Frontal cortex (tissue), 4 donors: ENCODE results near the gene CASP3. TPM values are rescaled to one million over a fixed set of nuclear protein-coding genes. Genes with fewer than 3 reads are reported as not detected.
A peak's percentile ranks its signal among the peaks of the same experiment; 100 is the strongest.
"Not testable (repeated sequence)": the region's sequence is repeated elsewhere in the genome, so short reads cannot be mapped to it uniquely, and the experiment has no call there.

ENCODE experiments used
- DNase-seq, 2 donors: peaks; one replicate each; pipeline ENCODE4 v3.0.0; 2012; ENCODE audit warnings: low spot score in 2 of 2
- FAIRE-seq: peaks from 2 replicates; lab custom pipeline; 2012; peaks lifted over from hg19 to GRCh38; lab: Jason Lieb, UNC
- total RNA-seq: library from RNA; depleted of rRNA; stranded (reverse); fragments of >200 nt; gene quantifications from one replicate; pipeline ENCODE4 v1.2.3, GENCODE V29; 2014
- donor health status: control.
- donor health status: control.
- donor health status: control.

Gene CASP3
- total RNA-seq, 1 donor from 2014 or later, result 72.6 TPM

DNA sequence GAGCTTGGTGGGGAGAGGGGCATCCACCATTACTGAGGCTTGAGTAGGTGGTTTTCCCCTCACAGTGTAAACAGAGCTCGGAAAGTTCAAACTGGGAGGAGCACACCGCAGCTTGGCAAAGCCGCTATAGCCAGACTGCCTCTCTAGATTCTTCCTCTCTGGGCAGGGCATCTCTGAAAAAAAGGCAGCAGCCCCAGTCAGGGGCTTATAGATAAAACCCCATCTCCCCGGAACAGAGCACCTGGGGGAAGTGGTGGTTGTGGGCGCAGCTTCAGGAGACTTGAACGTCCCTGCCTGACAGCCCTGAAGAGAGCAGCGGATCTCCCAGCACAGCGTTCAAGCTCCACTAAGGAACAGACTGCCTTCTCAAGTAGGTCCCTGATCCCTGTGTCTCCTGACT lies 48.3 kb downstream of the CASP3 start:
- not testable (repeated sequence) for FAIRE-seq, DNase-seq

DNA sequence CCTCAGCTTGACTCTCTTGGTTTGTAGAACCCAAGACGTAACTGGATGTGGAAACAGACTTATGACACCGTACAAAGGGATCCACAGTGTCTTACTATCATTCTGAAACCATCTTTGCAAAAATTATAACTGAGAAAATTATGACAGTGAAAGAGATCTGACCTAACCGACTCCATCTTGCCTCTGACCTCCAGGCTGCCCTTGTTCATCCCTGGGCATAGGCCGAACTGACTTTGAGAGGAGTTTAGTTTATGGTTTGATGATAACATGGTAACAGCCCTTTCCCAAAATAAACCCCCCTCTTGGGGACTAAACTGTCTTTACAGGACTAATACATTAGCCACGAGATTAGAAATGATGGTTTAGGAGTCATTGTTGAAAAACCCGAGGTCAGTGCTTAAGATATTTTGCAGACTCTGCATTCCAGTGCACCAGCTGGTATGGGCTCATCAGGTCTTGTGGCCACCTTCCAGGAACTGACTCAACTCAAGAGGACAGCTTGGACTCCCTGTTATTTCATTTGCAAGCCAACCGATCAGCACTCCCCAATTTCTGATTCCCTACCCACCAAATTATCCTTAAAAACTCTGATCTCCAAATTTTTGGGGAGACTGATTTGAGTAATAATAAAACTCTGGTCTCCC lies 49.6 kb downstream of the CASP3 start:
- FAIRE-seq, result no peak
- DNase-seq, result no peak

GRCh38 chr4:184598753-184599491 lies 50.3 kb downstream of the CASP3 start:
- DNase-seq, result no peak
- FAIRE-seq, result no peak

GRCh38 chr4:184596617-184597185 lies 52.5 kb downstream of the CASP3 start:
- FAIRE-seq, result no peak
- no peak for DNase-seq

DNA sequence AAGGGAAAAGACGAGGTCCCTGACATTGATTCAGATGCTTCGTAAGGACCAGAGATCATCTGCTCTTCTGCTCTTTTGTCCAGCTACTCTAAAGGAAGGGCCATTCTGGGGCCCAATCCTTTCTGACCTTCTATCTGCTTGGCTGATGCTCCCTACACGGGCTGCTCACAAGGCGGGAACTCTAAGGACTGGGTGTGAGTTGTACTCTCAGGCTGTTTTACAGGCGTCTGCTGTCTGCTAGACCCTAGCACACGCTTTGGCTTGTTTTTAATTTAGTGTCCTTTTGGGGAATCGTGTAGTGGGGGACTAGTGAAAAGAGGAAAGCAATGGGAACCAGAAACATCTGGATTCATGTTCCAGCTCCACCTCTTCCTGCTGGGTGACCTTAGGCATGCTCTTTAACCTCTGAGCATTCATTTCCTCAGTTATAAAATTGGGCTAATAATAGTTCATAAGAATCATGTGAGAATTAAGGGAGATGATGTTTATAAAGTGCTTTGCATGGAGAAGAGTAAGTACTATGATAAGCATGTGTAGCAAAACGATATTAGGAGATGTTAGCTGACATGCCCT lies 53.1 kb downstream of the CASP3 start:
- FAIRE-seq, result no peak
- no peak for DNase-seq

- FAIRE-seq (no peak), DNase-seq (no peak)
Measured at GRCh38 chr4:184595430-184595829, 53.8 kb downstream of the CASP3 start.

DNA sequence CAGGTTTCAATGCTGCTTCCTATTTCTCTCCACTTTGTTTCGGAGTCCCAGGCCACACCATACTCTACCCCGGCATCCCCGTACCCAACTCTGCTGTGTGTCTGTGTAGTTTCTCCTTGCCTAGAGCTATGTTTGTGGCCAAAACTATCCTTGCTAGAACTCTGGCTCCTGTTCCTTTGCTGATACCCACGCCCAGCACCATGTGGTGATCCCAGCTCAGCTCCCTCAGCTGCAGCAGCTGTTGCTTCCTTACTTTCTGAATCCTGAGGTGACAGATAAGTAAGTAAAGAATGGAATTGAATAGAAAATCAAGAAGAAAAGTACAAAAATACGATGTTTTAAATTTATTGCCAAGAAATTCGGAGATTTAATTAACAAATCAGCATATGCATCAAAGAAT lies 55.8 kb downstream of the CASP3 start:
- FAIRE-seq (no peak), DNase-seq (no peak)

DNA sequence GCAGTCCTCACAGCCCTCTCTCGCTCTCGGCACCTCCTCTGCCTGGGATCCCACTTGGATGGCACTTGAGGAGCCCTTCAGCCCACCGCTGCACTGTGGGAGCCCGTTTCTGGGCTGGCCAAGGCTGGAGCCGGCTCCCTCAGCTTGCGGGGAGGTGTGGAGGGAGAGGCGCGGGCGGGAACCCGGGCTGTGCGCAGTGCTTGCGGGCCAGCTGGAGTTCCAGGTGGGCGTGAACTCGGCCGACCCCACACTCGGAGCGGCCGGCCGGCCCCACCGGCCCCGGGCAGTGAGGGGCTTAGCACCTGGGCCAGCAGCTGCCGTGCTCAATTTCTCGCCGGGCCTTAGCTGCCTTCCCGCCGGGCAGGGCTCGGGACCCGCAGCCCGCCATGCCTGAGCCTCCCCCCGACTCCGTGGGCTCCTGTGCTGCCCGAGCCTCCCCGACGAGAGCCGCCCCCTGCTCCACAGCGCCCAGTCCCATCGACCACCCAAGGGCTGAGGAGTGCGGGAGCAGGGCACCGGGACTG lies 57.4 kb downstream of the CASP3 start:
- not testable (repeated sequence) for DNase-seq, FAIRE-seq

DNA sequence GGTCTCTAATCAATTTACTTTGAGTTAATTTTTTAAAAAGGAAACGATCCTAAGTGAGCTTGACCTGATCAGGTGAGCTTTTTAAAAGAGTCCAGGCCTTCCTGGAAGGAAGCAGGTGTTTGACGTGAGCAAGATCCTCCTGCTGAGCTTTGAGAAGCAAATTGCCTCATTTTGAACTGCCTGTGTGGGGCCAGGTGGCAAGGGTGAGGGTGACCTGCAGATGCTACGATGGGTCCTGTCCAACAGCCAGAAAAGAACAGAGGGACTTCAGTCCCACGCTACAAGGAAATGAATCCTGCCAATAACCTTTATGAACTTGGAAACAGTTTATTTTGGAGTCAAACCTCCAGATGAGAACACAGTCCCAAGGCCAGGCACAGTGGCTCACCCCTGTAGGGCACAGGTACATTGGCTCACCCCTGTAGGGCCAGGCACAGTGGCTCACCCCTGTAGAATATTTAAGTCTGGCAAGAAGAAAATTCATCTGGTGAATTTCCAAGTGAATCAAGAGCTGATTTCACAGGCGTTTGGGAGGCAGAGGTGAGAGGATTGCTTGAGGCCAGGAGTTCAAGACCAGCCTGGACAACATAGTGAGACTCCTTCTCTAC lies 58.1 kb downstream of the CASP3 start:
- FAIRE-seq, result no peak
- DNase-seq, result no peak

GRCh38 chr4:184590196-184590595 lies 59.1 kb downstream of the CASP3 start:
- no peak for FAIRE-seq
- DNase-seq, result peak; percentile 44 to 66

- DNase-seq (no peak), FAIRE-seq (no peak)
Measured at GRCh38 chr4:184588893-184589292, 60.4 kb downstream of the CASP3 start.

GRCh38 chr4:184587701-184588100 lies 61.5 kb downstream of the CASP3 start:
- no peak for FAIRE-seq
- no peak for DNase-seq

DNA sequence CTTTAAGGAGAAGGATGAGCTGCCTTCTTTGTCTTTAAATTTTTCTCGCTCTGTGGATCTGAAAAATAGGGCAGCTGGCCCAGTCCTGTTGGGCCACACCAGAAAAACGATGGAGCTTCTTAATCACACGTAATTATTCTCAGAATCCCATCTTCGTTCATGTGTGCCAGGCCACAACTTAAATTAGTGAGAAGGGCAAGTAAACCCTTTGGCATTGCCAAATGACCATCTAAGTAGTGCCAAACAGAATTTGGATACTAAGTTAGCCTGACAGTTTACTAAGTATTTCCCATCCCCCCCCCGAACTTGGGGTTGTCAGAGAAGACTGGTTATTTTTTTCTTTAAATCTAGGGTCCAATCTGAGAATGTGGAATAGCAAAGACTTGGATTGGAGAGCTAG lies 62.0 kb downstream of the CASP3 start:
- no peak for FAIRE-seq
- DNase-seq, result no peak

DNA sequence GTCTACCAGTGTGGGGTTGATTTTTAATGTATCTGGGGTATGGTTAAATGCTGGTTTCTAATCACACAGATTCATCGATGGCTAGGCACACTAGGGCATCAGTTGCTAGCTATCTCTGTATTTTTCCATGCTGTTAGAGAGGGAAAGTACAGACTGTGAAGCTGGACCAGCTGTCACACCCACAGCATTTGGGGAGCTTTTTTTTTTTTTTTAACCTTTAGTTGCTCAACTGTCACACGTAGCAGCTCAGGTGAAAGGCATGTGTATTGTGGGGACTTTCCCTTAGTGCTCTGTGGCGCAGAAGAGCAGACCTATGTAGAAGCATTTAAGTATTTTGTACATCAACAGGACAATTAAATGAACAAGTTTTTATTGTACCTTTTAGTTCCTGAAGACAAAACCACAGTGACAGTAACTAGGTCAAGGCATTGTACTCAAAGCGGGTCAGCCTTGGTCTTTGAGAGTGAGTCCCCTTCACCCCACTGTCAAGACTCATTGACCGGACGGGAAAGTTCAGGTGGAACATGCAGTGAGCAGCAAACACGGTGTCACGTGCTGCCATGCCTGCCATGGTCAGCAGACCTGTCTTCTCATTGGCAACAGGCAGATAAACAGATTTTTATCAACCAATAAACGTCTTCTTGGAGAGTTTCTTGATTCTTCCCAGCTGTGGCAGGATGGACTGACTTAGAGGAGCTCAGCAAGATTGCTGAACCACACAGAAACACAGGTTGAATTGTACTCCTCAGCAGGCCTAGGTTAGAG lies 65.3 kb downstream of the CASP3 start:
- DNase-seq, result no peak
- no peak for FAIRE-seq

Other genes starting within 250 kb of the CASP3 start
- 7.3 TPM for gene IRF2, start 174.9 kb downstream of the CASP3 start, total RNA-seq
- 49.3 TPM for gene PRIMPOL, start 291 bp upstream of the CASP3 start, total RNA-seq
- 6.1 TPM for gene CENPU, start 84.6 kb upstream of the CASP3 start, total RNA-seq
- 43.2 TPM for gene ACSL1, start 176.5 kb upstream of the CASP3 start, total RNA-seq